Fibroblast of lung (primary cell): ENCODE data around the gene FCMR.

Experiments
- EZH2 ChIP-seq: IDR thresholded peaks from 2 replicates; pipeline ENCODE4 v1.5.1; 2012; ENCODE audit warnings: low read length, control low read depth, mild to moderate bottlenecking; ENCODE audit errors: missing control alignments
- TF ChIP-seq, protein P1 (sequence below), 2 donors: IDR thresholded peaks in 1 of 2; conservative IDR thresholded peaks in 1 of 2; 1 replicate in 1 of 2; 2 replicates in 1 of 2; pipeline ENCODE4 v1.5.1; 2011 to 2012; ENCODE audit warnings: low read length in 2 of 2, control low read depth in 1 of 2, inconsistent platforms in 1 of 2, low read depth in 1 of 2, mild to moderate bottlenecking in 1 of 2

DNA sequence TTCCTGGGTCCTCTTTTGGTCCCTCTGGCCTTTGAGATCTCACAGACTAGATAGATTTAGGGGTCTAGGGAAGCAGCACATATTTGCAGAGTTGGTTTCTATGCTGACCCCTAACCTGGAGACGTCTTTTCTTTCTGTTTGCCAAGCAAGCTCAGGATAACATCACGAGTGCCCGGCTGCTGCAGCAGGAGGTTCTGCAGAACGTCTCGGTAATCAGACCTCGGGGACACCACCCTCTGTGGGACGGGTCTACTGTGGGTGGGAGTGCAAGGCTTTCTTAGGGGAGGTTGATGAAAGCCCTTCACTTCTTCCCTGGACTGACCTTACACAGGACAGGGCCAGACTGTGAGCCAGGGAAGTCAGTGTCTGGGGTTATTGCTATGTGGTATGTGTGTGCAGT is 21.6 kb downstream of the FCMR start:
- TF ChIP-seq, protein P1, sequence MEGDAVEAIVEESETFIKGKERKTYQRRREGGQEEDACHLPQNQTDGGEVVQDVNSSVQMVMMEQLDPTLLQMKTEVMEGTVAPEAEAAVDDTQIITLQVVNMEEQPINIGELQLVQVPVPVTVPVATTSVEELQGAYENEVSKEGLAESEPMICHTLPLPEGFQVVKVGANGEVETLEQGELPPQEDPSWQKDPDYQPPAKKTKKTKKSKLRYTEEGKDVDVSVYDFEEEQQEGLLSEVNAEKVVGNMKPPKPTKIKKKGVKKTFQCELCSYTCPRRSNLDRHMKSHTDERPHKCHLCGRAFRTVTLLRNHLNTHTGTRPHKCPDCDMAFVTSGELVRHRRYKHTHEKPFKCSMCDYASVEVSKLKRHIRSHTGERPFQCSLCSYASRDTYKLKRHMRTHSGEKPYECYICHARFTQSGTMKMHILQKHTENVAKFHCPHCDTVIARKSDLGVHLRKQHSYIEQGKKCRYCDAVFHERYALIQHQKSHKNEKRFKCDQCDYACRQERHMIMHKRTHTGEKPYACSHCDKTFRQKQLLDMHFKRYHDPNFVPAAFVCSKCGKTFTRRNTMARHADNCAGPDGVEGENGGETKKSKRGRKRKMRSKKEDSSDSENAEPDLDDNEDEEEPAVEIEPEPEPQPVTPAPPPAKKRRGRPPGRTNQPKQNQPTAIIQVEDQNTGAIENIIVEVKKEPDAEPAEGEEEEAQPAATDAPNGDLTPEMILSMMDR (conservative IDR thresholded peaks at IDR 0.05 in 1 of 2, IDR thresholded peaks at IDR 0.05 in 1 of 2; ENCODE audit: low read depth in 1 of 2, low read length in 2 of 2), result no peak
- TF ChIP-seq EZH2, result no peak
